ENCODE data around the gene HAGH. TPM values are rescaled to one million over a fixed set of nuclear protein-coding genes. Genes with fewer than 3 reads are reported as not detected.

HAGH gene
- total and polyA plus RNA-seq, 9 of the 15 experiments (the other 6 are each of a cell fraction or from before 2014, with no cell fraction given): 0.46 to 35.1 (median 16.8) TPM

DNA sequence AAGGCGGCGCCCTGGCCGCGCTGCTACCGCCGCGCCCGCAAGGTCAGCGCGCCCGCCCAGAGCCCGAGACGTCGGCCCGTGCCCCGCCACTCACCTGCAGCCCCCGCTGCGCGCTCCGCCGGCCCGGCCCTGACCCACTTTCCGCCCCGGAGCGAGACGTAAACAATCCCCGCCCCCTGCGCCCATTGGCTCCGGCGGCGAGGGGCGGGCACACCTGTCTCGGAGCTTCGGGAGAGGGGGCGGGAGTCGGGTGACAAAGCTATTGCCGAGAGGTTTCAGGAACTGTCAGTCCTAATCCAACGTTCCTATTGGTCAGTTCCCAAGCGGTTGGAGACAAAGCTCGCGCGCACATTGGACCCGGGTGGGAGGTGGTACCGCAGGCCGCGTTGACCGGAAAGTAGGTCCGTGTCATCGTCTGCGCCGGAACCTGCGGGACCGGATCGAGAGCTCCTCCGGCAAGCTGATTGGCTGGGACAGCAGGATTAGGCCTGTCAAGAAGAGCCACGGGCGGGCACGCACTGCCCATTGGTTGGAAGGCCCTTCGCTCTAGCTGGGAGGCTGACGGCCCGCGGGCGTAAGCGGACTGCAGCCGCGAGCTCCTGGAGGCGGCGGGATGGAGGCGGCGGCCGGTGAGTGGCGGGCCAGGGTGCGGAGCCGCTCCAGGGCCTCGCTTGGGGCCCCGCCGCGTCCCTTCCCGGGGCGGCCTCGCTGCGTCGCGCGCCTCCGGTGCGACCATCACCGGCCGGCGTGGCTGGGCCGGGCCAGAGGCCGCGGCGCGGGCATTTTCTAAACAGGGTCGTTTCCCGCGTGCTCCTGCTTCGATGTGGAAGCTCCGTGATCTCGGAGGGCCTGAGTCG lies 44.0 kb downstream of the HAGH start, which contains the start of the genes NUBP2 and SPSB3 (continued):
- TF ChIP-seq CCNT2 (IDR thresholded peaks at IDR 0.05; ENCODE audit: borderline replicate concordance, extremely low read depth, insufficient read length, low read depth, low read length) (no peak), KDM2B (CRISPR knock-in tag; IDR thresholded peaks at IDR 0.05) (no peak), HNRNPL (IDR thresholded peaks at IDR 0.05; ENCODE audit: low read depth, low read length) (no peak), CBFA2T3 (IDR thresholded peaks at IDR 0.05) (no peak), RAD51 (IDR thresholded peaks at IDR 0.05; ENCODE audit: borderline replicate concordance, low read depth) (no peak), CBX2 (IDR thresholded peaks at IDR 0.05; ENCODE audit: insufficient read depth, low read length, poor library complexity, severe bottlenecking) (no peak), ERF (CRISPR knock-in tag; IDR thresholded peaks at IDR 0.05) (no peak), POLR2A (conservative IDR thresholded peaks at IDR 0.05) (peak; percentile 54), RBM25 (IDR thresholded peaks at IDR 0.05; ENCODE audit: low read depth, low read length, severe bottlenecking) (peak; percentile 96), SIN3B (IDR thresholded peaks at IDR 0.05; ENCODE audit: low read depth) (peak; percentile 93), SMARCC2 (IDR thresholded peaks at IDR 0.05; ENCODE audit: low read depth) (no peak), ZBTB7A (IDR thresholded peaks at IDR 0.05; ENCODE audit: borderline replicate concordance, control insufficient read depth, low read depth, low read length) (peak; percentile 22; the same call in 1 of the 2 replicates), XRCC5 (IDR thresholded peaks at IDR 0.05; ENCODE audit: low read depth, low read length) (no peak), BRCA1 (IDR thresholded peaks at IDR 0.05) (no peak), BRCA1 (CRISPR knock-in tag; IDR thresholded peaks at IDR 0.05) (no peak), LCOR (CRISPR knock-in tag; IDR thresholded peaks at IDR 0.05) (no peak), MTA3 (IDR thresholded peaks at IDR 0.05; ENCODE audit: borderline replicate concordance) (peak; percentile 77; the same call in 1 of the 2 replicates), COPS2 (conservative IDR thresholded peaks at IDR 0.05) (no peak), PHF20 (IDR thresholded peaks at IDR 0.05; ENCODE audit: partially characterized antibody) (peak; percentile 86), RBFOX2 (IDR thresholded peaks at IDR 0.05; ENCODE audit: low read depth, low read length) (peak; percentile 84), MEF2A (IDR thresholded peaks at IDR 0.05; ENCODE audit: control insufficient read depth, low read depth, low read length) (no peak), ZNF764 (CRISPR knock-in tag; IDR thresholded peaks at IDR 0.05; ENCODE audit: low read depth) (no peak)
- TF ChIP-seq, protein P1, sequence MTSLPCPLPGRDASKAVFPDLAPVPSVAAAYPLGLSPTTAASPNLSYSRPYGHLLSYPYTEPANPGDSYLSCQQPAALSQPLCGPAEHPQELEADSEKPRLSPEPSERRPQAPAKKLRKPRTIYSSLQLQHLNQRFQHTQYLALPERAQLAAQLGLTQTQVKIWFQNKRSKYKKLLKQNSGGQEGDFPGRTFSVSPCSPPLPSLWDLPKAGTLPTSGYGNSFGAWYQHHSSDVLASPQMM (CRISPR knock-in tag; IDR thresholded peaks at IDR 0.05): no peak
- TF ChIP-seq, protein P2, sequence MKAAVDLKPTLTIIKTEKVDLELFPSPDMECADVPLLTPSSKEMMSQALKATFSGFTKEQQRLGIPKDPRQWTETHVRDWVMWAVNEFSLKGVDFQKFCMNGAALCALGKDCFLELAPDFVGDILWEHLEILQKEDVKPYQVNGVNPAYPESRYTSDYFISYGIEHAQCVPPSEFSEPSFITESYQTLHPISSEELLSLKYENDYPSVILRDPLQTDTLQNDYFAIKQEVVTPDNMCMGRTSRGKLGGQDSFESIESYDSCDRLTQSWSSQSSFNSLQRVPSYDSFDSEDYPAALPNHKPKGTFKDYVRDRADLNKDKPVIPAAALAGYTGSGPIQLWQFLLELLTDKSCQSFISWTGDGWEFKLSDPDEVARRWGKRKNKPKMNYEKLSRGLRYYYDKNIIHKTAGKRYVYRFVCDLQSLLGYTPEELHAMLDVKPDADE (conservative IDR thresholded peaks at IDR 0.05; ENCODE audit: control insufficient read depth, low read depth, low read length): peak; percentile 77
- TF ChIP-seq, protein P3, sequence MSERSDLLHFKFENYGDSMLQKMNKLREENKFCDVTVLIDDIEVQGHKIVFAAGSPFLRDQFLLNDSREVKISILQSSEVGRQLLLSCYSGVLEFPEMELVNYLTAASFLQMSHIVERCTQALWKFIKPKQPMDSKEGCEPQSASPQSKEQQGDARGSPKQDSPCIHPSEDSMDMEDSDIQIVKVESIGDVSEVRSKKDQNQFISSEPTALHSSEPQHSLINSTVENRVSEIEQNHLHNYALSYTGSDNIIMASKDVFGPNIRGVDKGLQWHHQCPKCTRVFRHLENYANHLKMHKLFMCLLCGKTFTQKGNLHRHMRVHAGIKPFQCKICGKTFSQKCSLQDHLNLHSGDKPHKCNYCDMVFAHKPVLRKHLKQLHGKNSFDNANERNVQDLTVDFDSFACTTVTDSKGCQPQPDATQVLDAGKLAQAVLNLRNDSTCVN (CRISPR knock-in tag; IDR thresholded peaks at IDR 0.05): no peak
- TF ChIP-seq, protein P4, sequence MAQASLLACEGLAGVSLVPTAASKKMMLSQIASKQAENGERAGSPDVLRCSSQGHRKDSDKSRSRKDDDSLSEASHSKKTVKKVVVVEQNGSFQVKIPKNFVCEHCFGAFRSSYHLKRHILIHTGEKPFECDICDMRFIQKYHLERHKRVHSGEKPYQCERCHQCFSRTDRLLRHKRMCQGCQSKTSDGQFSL (CRISPR knock-in tag; IDR thresholded peaks at IDR 0.05): no peak
- TF ChIP-seq, protein P4 (tag; IDR thresholded peaks at IDR 0.05): no peak

Measured in K562 (cell line).